Astrocyte (in vitro differentiated cells and primary cell): ENCODE data around the gene TTC13. TPM values are rescaled to one million over a fixed set of nuclear protein-coding genes. Genes with fewer than 3 reads are reported as not detected.

ENCODE experiments used
- DNase-seq: peaks from one replicate; pipeline ENCODE4 v3.0.0-alpha.2; 2010; ENCODE audit warnings: low read depth
- FAIRE-seq: peaks from 2 replicates; lab custom pipeline; 2011; peaks lifted over from hg19 to GRCh38; lab: Jason Lieb, UNC
- H2AFZ ChIP-seq: 2 replicates; pipeline ENCODE4 v1.6.0; 2012; ENCODE audit warnings: low read depth, low read length, inconsistent platforms
- H3K27ac ChIP-seq: 2 replicates; pipeline ENCODE4 v1.5.1; 2011; ENCODE audit warnings: low read depth, low read length, inconsistent platforms
- H3K27me3 ChIP-seq: 2 replicates; pipeline ENCODE4 v1.6.0; 2011; ENCODE audit warnings: low read length, inconsistent platforms; ENCODE audit not compliant: insufficient read depth
- H3K36me3 ChIP-seq: 2 replicates; pipeline ENCODE4 v1.5.1; 2011; ENCODE audit warnings: low read length, inconsistent platforms; ENCODE audit not compliant: insufficient read depth
- H3K4me1 ChIP-seq: 2 replicates; pipeline ENCODE4 v1.5.1; 2011; ENCODE audit warnings: low read length, inconsistent platforms; ENCODE audit not compliant: insufficient read depth
- H3K4me2 ChIP-seq: 2 replicates; pipeline ENCODE4 v1.6.0; 2012; ENCODE audit warnings: low read length, inconsistent platforms
- H3K4me3 ChIP-seq: 2 replicates; pipeline ENCODE4 v1.5.1; 2011; ENCODE audit warnings: low read depth, mild to moderate bottlenecking, low read length, inconsistent platforms; ENCODE audit not compliant: insufficient read depth
- H3K79me2 ChIP-seq: 2 replicates; pipeline ENCODE4 v1.6.0; 2012; ENCODE audit warnings: mild to moderate bottlenecking, low read length, inconsistent platforms; ENCODE audit not compliant: insufficient read depth
- H3K9ac ChIP-seq: 2 replicates; pipeline ENCODE4 v1.6.0; 2012; ENCODE audit warnings: mild to moderate bottlenecking, low read length, inconsistent platforms
- H3K9me3 ChIP-seq: 2 replicates; pipeline ENCODE4 v1.5.1; 2012; ENCODE audit warnings: low read depth, mild to moderate bottlenecking, low read length, inconsistent platforms; ENCODE audit not compliant: insufficient read depth
- H4K20me1 ChIP-seq: 2 replicates; pipeline ENCODE4 v1.6.0; 2012; ENCODE audit warnings: low read length, inconsistent platforms; ENCODE audit not compliant: insufficient read depth
- H3K27ac Mint-ChIP-seq: one replicate; pipeline ENCODE4 v1.8.0; 2021; ENCODE audit warnings: mild to moderate bottlenecking, mixed read lengths; ENCODE audit not compliant: unreplicated experiment
- H3K27me3 Mint-ChIP-seq: one replicate; pipeline ENCODE4 v1.8.0; 2021; ENCODE audit warnings: low read depth, mixed read lengths; ENCODE audit not compliant: unreplicated experiment
- H3K36me3 Mint-ChIP-seq: one replicate; pipeline ENCODE4 v1.8.0; 2021; ENCODE audit warnings: low read depth, mixed read lengths; ENCODE audit not compliant: unreplicated experiment
- H3K4me1 Mint-ChIP-seq: one replicate; pipeline ENCODE4 v1.8.0; 2021; ENCODE audit warnings: low read depth, mixed read lengths; ENCODE audit not compliant: unreplicated experiment
- H3K4me3 Mint-ChIP-seq: one replicate; pipeline ENCODE4 v1.8.0; 2021; ENCODE audit warnings: mild to moderate bottlenecking, moderate library complexity, mixed read lengths; ENCODE audit not compliant: unreplicated experiment
- H3K9me3 Mint-ChIP-seq: one replicate; pipeline ENCODE4 v1.8.0; 2021; ENCODE audit warnings: mild to moderate bottlenecking, mixed read lengths; ENCODE audit not compliant: unreplicated experiment
- EZH2 ChIP-seq: IDR thresholded peaks from 2 replicates; pipeline ENCODE4 v1.6.1; 2012; ENCODE audit warnings: mild to moderate bottlenecking, low read length, inconsistent platforms; ENCODE audit not compliant: insufficient read depth
- total RNA-seq: library from RNA; stranded (reverse); gene quantifications from 2 replicates; pipeline ENCODE4 v1.2.1, GENCODE V29; 2021
- TF ChIP-seq, protein P1 (sequence below): IDR thresholded peaks from 2 replicates; pipeline ENCODE4 v1.5.1; 2011; ENCODE audit warnings: low read depth, mild to moderate bottlenecking, inconsistent platforms, low read length, moderate library complexity; ENCODE audit not compliant: insufficient read depth

Gene TTC13
- total RNA-seq, 1 donor from 2014 or later, result 13.0 TPM

DNA sequence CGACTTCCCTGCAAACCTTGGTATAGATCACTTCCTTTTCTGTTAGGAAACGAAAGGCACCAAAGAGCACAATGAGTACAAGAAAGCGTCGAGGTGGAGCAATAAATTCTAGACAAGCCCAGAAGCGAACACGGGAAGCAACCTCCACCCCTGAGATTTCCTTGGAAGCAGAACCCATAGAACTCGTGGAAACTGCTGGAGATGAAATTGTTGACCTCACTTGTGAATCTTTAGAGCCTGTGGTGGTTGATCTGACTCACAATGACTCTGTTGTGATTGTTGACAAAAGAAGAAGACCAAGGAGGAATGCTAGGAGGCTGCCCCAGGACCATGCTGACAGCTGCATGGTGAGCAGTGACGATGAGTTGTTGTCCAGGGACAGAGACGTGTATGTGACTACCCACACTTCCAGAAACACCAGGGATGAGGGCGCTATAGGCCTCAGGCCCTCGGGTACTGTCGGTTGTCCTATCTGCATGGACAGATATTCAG lies 42.9 kb upstream of the TTC13 start:
- FAIRE-seq (no peak), DNase-seq (no peak)
- TF ChIP-seq, protein P1, sequence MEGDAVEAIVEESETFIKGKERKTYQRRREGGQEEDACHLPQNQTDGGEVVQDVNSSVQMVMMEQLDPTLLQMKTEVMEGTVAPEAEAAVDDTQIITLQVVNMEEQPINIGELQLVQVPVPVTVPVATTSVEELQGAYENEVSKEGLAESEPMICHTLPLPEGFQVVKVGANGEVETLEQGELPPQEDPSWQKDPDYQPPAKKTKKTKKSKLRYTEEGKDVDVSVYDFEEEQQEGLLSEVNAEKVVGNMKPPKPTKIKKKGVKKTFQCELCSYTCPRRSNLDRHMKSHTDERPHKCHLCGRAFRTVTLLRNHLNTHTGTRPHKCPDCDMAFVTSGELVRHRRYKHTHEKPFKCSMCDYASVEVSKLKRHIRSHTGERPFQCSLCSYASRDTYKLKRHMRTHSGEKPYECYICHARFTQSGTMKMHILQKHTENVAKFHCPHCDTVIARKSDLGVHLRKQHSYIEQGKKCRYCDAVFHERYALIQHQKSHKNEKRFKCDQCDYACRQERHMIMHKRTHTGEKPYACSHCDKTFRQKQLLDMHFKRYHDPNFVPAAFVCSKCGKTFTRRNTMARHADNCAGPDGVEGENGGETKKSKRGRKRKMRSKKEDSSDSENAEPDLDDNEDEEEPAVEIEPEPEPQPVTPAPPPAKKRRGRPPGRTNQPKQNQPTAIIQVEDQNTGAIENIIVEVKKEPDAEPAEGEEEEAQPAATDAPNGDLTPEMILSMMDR, result no peak
- Mint-ChIP-seq H3K27me3 (peaks cover 2% of the 10 kb centered on the region), H3K27ac (no peak overlapping the region), H3K36me3 (peaks cover 12% of the 10 kb centered on the region), H3K4me1 (peaks cover 3% of the 10 kb centered on the region), H3K4me3 (no peak overlapping the region), H3K9me3 (no peaks in the 10 kb centered on the region)
- H3K4me1 ChIP-seq, result peaks cover 6% of the 10 kb centered on the region
- H4K20me1 ChIP-seq, result peaks cover under 1% of the 10 kb centered on the region
- no peaks in the 10 kb centered on the region for H3K9me3 ChIP-seq
- no peak overlapping the region for H3K27ac ChIP-seq
- H3K27me3 ChIP-seq, result no peaks in the 10 kb centered on the region
- no peaks in the 10 kb centered on the region for H3K36me3 ChIP-seq
- H3K4me3 ChIP-seq, result no peak overlapping the region
- H3K9ac ChIP-seq, result no peak overlapping the region
- H2AFZ ChIP-seq, result no peak overlapping the region
- H3K4me2 ChIP-seq, result no peak overlapping the region
- H3K79me2 ChIP-seq, result no peaks in the 10 kb centered on the region

DNA sequence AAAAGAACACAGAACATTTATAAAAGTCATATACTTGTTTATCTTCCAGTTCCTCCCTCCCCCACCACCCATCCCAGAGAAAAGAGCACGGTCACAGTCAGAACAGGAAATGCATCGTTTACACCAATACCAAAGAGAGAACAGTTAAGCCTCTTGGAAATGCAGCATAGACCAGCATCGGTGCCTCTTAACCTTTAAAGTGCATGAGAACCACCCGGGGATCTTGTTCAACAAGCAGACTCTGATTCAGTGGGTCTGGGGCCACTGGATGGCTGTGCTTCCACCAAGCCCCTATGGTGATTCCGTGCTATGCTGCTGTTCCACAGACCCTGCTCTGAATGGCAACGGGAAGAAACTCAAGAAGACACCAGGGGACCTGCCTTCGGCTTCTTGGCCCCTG lies 42.2 kb upstream of the TTC13 start:
- Histone ChIP-seq H3K9me3 (no peaks in the 10 kb centered on the region), H3K36me3 (no peaks in the 10 kb centered on the region), H3K4me3 (no peak overlapping the region), H3K79me2 (no peaks in the 10 kb centered on the region), H4K20me1 (no peaks in the 10 kb centered on the region), H3K4me2 (peak overlapping the region; percentile 45), H3K27me3 (no peaks in the 10 kb centered on the region), H3K27ac (no peak overlapping the region), H2AFZ (no peak overlapping the region), H3K9ac (no peak overlapping the region), H3K4me1 (peaks cover 6% of the 10 kb centered on the region)
- H3K36me3 Mint-ChIP-seq, result peaks cover 12% of the 10 kb centered on the region
- no peak overlapping the region for H3K27ac Mint-ChIP-seq
- no peaks in the 10 kb centered on the region for H3K9me3 Mint-ChIP-seq
- TF ChIP-seq, protein P1, result no peak
- TF ChIP-seq EZH2, result no peak
- peaks cover 3% of the 10 kb centered on the region for H3K4me1 Mint-ChIP-seq
- DNase-seq (no peak), FAIRE-seq (no peak)
- peaks cover 2% of the 10 kb centered on the region for H3K27me3 Mint-ChIP-seq
- no peak overlapping the region for H3K4me3 Mint-ChIP-seq

DNA sequence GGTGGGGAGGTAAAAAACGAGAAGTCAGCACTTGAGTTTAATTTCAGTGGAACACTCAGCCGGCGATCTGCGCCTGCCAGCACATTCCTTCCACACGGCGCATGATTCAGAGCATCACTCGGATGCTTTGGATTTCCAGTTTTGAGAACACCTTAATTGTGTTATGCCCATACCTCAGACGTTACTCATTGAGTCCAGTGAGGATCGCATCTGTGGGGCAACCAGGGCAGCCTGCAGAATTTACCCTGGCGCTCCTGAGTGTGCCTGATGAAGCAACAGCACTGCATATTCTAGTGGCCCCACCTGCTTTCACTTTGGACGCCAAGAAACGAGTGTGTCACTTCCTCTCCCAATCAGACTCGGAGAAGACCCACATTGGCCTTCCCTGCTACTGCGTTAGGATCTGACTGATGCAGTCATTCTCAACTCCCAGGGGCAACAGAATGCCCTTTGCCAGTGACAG lies 41.5 kb upstream of the TTC13 start:
- FAIRE-seq, result no peak
- DNase-seq, result no peak
- H3K36me3 Mint-ChIP-seq, result peaks cover 12% of the 10 kb centered on the region
- Histone ChIP-seq H3K9ac (no peak overlapping the region), H3K79me2 (no peaks in the 10 kb centered on the region), H3K36me3 (no peaks in the 10 kb centered on the region), H3K4me2 (peak overlapping the region; percentile 45), H3K4me3 (no peak overlapping the region), H3K9me3 (no peaks in the 10 kb centered on the region), H3K27me3 (no peaks in the 10 kb centered on the region), H3K27ac (no peak overlapping the region), H4K20me1 (no peaks in the 10 kb centered on the region), H2AFZ (no peak overlapping the region), H3K4me1 (peaks cover 6% of the 10 kb centered on the region)
- peaks cover 3% of the 10 kb centered on the region for H3K4me1 Mint-ChIP-seq
- no peak for TF ChIP-seq EZH2
- TF ChIP-seq, protein P1, result no peak
- peaks cover 2% of the 10 kb centered on the region for H3K27me3 Mint-ChIP-seq
- H3K4me3 Mint-ChIP-seq, result no peak overlapping the region
- no peaks in the 10 kb centered on the region for H3K9me3 Mint-ChIP-seq
- H3K27ac Mint-ChIP-seq, result no peak overlapping the region
